Vagina (tissue), 2 donors: Measurements from ENCODE around the gene ZEB2. TPM values are rescaled to one million over a fixed set of nuclear protein-coding genes. Genes with fewer than 3 reads are reported as not detected.

Experiments
- DNase-seq, 2 donors: peaks; one replicate each; pipeline ENCODE4 v3.0.0-alpha.2; 2017; ENCODE audit errors: extremely low spot score in 2 of 2
- H3K27ac ChIP-seq: fragments of 200-600 bp; sonication (generic); one replicate; pipeline ENCODE4 v1.5.1; 2019
- H3K27me3 ChIP-seq: fragments of 200-600 bp; sonication (generic); one replicate; pipeline ENCODE4 v1.5.1; 2019
- H3K36me3 ChIP-seq, 2 donors: fragments of 200-600 bp; sonication (generic); one replicate each; pipeline ENCODE4 v1.5.1; 2017 to 2019
- H3K4me1 ChIP-seq: fragments of 200-600 bp; sonication (generic); one replicate; pipeline ENCODE4 v1.5.1; 2019
- H3K4me3 ChIP-seq, 2 donors: fragments of 200-600 bp; sonication (generic); 1 replicate in 1 of 2; 2 replicates in 1 of 2; pipeline ENCODE4 v1.5.1; 2016 to 2019
- H3K9me3 ChIP-seq: fragments of 200-600 bp; sonication (generic); one replicate; pipeline ENCODE4 v1.5.1; 2019
- CTCF ChIP-seq, 3 experiments: fragments of 450-650 bp in 2 of 3; fragments of 200-600 bp in 1 of 3; sonication (generic) in 1 of 3; IDR thresholded peaks; one replicate each; pipeline ENCODE4 v1.5.1; 2017 to 2019; ENCODE audit warnings: antibody characterized with exemption in 3 of 3, mild to moderate bottlenecking in 2 of 3, moderate library complexity in 2 of 3
- POLR2A ChIP-seq, 2 donors: fragments of 450-650 bp; IDR thresholded peaks; one replicate each; pipeline ENCODE4 v1.6.1; 2017; ENCODE audit warnings: antibody characterized with exemption in 2 of 2, mild to moderate bottlenecking in 2 of 2, moderate library complexity in 2 of 2
- POLR2AphosphoS5 ChIP-seq, 2 donors: sonication (generic); formaldehyde crosslinking; IDR thresholded peaks; one replicate each; pipeline ENCODE4 v1.9.0; 2017; ENCODE audit warnings: antibody characterized with exemption in 2 of 2, mild to moderate bottlenecking in 2 of 2, low read depth in 1 of 2; ENCODE audit not compliant: insufficient read depth in 1 of 2
- intact Hi-C: fragments of 100-400 bp; cut with DNase I; formaldehyde crosslinking; loops from one replicate; pipeline ENCODE4 v1.15.1; 2023
- total RNA-seq: library from RNA; depleted of rRNA; stranded (reverse); fragments of >200 nt; gene quantifications from one replicate; pipeline ENCODE4 v1.2.3, GENCODE V29; 2016

Gene ZEB2
- total RNA-seq, 1 donor from 2014 or later, result 63.6 TPM

DNA sequence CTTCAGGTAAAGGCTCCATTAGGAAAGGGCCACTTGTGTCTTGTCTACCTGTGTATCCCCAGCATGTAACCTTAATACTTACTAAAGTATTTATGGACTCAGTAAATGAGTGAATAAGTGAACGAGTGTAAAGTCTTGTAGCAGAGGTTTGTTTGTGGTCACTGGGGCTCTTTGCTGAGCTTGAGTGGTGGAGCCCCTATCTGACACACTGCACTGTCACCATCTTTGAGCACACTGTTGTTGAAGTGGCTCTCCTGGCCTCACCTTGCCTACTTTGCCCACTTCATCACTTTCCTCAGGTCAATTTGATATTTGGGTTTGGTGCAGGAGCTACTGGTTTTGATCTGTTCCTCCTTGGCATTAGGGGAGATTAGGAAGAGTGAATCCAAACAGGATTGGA lies 39.3 kb upstream of the ZEB2 start:
- H3K27ac ChIP-seq, result no peak overlapping the region
- H3K36me3 ChIP-seq, result no peaks in the 10 kb centered on the region
- H3K9me3 ChIP-seq, result no peaks in the 10 kb centered on the region
- no peaks in the 10 kb centered on the region for H3K4me1 ChIP-seq
- intact Hi-C loops, result no loop called here
- no peaks in the 10 kb centered on the region for H3K27me3 ChIP-seq
- no peak for DNase-seq
- H3K4me3 ChIP-seq, result no peak overlapping the region
- no peak for TF ChIP-seq POLR2AphosphoS5 (IDR thresholded peaks at IDR 0.05; ENCODE audit: insufficient read depth in 1 of 2, low read depth in 1 of 2)
- no peak for TF ChIP-seq CTCF (IDR thresholded peaks at IDR 0.05)
- no peak for TF ChIP-seq POLR2A (IDR thresholded peaks at IDR 0.05)

DNA sequence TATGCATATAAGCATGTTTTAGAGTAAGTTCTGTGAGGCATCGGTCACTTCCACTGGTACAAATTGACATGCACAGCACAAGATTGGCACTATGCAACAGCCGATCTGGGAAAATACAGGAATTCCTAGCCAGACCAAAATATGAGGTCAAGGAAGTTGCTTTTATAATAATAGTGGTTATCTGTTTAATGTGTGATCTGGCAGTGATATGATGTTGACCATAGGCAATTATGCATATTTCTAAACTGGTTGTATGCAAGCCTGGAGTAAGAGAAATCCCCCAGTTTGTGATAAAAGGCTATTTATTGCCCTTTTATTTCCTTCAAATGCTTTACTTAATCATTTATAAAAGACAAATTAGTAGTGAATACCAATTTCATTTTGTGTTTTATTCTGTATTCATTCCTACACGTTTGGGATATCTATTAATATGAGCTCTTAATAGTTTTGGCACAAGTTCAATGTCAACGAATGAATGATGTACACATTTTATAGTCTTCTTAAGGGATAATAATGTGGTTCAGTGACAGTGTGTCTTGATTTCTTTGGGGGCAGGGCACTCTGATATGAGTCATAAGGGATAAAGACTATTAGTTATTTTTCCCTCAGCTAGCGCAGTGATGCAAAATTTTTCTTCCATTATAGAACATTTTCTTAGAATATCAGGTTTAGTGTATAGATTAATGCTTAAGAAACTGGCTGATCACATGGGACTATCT lies 34.7 kb upstream of the ZEB2 start:
- intact Hi-C loops, result no loop called here
- Histone ChIP-seq H3K36me3 (no peaks in the 10 kb centered on the region), H3K4me1 (no peaks in the 10 kb centered on the region), H3K9me3 (no peaks in the 10 kb centered on the region), H3K27ac (no peak overlapping the region), H3K27me3 (no peaks in the 10 kb centered on the region), H3K4me3 (no peak overlapping the region)
- no peak for DNase-seq
- no peak for TF ChIP-seq CTCF (IDR thresholded peaks at IDR 0.05)

- H3K4me1 ChIP-seq, result no peaks in the 10 kb centered on the region
- intact Hi-C loops, result no loop called here
- H3K27me3 ChIP-seq, result no peaks in the 10 kb centered on the region
- DNase-seq, result no peak
- no peak overlapping the region for H3K4me3 ChIP-seq
- no peaks in the 10 kb centered on the region for H3K9me3 ChIP-seq
- TF ChIP-seq POLR2A (IDR thresholded peaks at IDR 0.05), result no peak
- TF ChIP-seq CTCF (IDR thresholded peaks at IDR 0.05), result no peak
- no peak for TF ChIP-seq POLR2AphosphoS5 (IDR thresholded peaks at IDR 0.05; ENCODE audit: insufficient read depth in 1 of 2, low read depth in 1 of 2)
- H3K27ac ChIP-seq, result no peak overlapping the region
- no peaks in the 10 kb centered on the region for H3K36me3 ChIP-seq
These were observed 33.5 kb upstream of the ZEB2 start for GRCh38 chr2:144553379-144553778.

GRCh38 chr2:144552821-144553220 lies 32.9 kb upstream of the ZEB2 start:
- H3K36me3 ChIP-seq, result no peaks in the 10 kb centered on the region
- no peaks in the 10 kb centered on the region for H3K9me3 ChIP-seq
- TF ChIP-seq POLR2A (IDR thresholded peaks at IDR 0.05) (no peak), POLR2AphosphoS5 (IDR thresholded peaks at IDR 0.05; ENCODE audit: insufficient read depth in 1 of 2, low read depth in 1 of 2) (no peak), CTCF (IDR thresholded peaks at IDR 0.05) (no peak)
- intact Hi-C loops, result no loop called here
- no peaks in the 10 kb centered on the region for H3K27me3 ChIP-seq
- no peak overlapping the region for H3K27ac ChIP-seq
- no peak overlapping the region for H3K4me3 ChIP-seq
- no peaks in the 10 kb centered on the region for H3K4me1 ChIP-seq
- DNase-seq, result no peak

DNA sequence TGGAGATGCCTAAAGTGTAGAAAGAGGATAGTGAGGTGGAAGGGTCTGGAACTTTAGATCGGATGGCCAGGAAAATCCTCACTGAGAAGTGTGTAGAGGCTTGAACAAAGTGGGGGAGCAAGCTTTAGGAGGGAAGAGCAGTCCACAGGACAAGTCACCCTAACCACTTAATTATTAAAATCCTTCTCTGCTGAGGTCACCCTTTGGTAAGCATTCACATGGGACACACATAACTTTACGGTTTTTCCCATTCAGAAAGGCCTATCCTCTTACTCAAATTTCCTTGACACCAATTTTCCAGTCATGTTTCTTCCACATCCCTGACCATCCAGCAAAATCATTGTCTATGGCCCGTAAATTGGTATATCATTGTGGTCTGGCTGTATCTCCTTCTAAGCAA lies 31.0 kb upstream of the ZEB2 start:
- Histone ChIP-seq H3K4me1 (no peaks in the 10 kb centered on the region), H3K27ac (no peak overlapping the region), H3K36me3 (no peaks in the 10 kb centered on the region), H3K9me3 (no peaks in the 10 kb centered on the region), H3K4me3 (no peak overlapping the region), H3K27me3 (no peaks in the 10 kb centered on the region)
- no peak for TF ChIP-seq POLR2AphosphoS5 (IDR thresholded peaks at IDR 0.05; ENCODE audit: insufficient read depth in 1 of 2, low read depth in 1 of 2)
- TF ChIP-seq CTCF (IDR thresholded peaks at IDR 0.05), result no peak
- TF ChIP-seq POLR2A (IDR thresholded peaks at IDR 0.05), result no peak
- DNase-seq, result no peak
- intact Hi-C loops, result no loop called here
